GM12878 (cell line): ENCODE data around the gene TESPA1. TPM values are rescaled to one million over a fixed set of nuclear protein-coding genes. Genes with fewer than 3 reads are reported as not detected.

Experiments
- ATAC-seq: fragments of 200-7000 bp; cut with Tn5 transposase; 3 replicates; pipeline ENCODE4 v1.9.1; 2020; ENCODE audit warnings: mild to moderate bottlenecking, moderate library complexity
- BruUV-seq: library from RNA; stranded (reverse); fragments of 400-500 nt; replicated peaks from 2 replicates; lab custom pipeline; 2021; lab: Mats Ljungman, UMichigan
- CTCF ChIA-PET: fragments of 300-600 bp; sonication (Branson Sonifier 250); formaldehyde crosslinking; extraction: SDS; loops from one replicate; lab custom pipeline; 2021; ENCODE audit warnings: inconsistent platforms; lab: Yijun Ruan, JAX
- POLR2A ChIA-PET: fragments of 350-600 bp; formaldehyde crosslinking; extraction: SDS; loops from one replicate; lab custom pipeline; 2021; ENCODE audit warnings: inconsistent platforms; lab: Charles Lee
- RAD21 ChIA-PET: fragments of 300-600 bp; sonication (Branson Sonifier 250); formaldehyde crosslinking; loops from one replicate; lab custom pipeline; 2023; ENCODE audit warnings: antibody characterized with exemption; ENCODE audit not compliant: unreplicated experiment; lab: Charles Lee
- SMC1A ChIA-PET: fragments of 300-600 bp; sonication (Branson Sonifier 250); formaldehyde crosslinking; loops from one replicate; lab custom pipeline; 2023; ENCODE audit not compliant: unreplicated experiment, uncharacterized antibody; lab: Charles Lee
- DNase-seq: peaks from one replicate; pipeline ENCODE4 v3.0.0-alpha.2; 2011; ENCODE audit warnings: low read depth, low spot score
- FAIRE-seq: peaks from 3 replicates; lab custom pipeline; 2011; peaks lifted over from hg19 to GRCh38; lab: Jason Lieb, UNC
- H2AFZ ChIP-seq: 2 replicates; pipeline ENCODE4 v1.6.0; 2011; ENCODE audit warnings: low read depth, low read length, control low read depth; ENCODE audit not compliant: control insufficient read depth
- H3K27ac ChIP-seq: 2 replicates; pipeline ENCODE4 v1.5.1; 2011; ENCODE audit warnings: control low read depth; ENCODE audit not compliant: control insufficient read depth, insufficient read depth
- H3K27me3 ChIP-seq, 2 experiments: replicated peaks in 1 of 2; 2 replicates each; pipeline versions ENCODE4 v1.6.0 to v1.6.1; 2011; ENCODE audit warnings: low read length in 1 of 2; ENCODE audit not compliant: control insufficient read depth in 2 of 2, insufficient read depth in 2 of 2
- H3K36me3 ChIP-seq, 2 experiments: 2 replicates each; pipeline ENCODE4 v1.5.1; 2011; ENCODE audit warnings: low read length in 1 of 2; ENCODE audit not compliant: control insufficient read depth in 2 of 2, insufficient read depth in 2 of 2
- H3K4me1 ChIP-seq: 2 replicates; pipeline ENCODE4 v1.6.1; 2011; ENCODE audit warnings: mild to moderate bottlenecking, low read length, moderate library complexity, mixed read lengths; ENCODE audit not compliant: control insufficient read depth, insufficient read depth
- H3K4me2 ChIP-seq: 2 replicates; pipeline ENCODE4 v1.6.0; 2011; ENCODE audit warnings: control low read depth; ENCODE audit not compliant: control insufficient read depth, insufficient read depth
- H3K4me3 ChIP-seq: fragments of 200-600 bp; sonication (generic); 2 replicates; pipeline ENCODE4 v1.5.1; 2016
- H3K79me2 ChIP-seq: 2 replicates; pipeline ENCODE4 v1.6.0; 2011; ENCODE audit warnings: low read length; ENCODE audit not compliant: control insufficient read depth, insufficient read depth
- H3K9ac ChIP-seq: 2 replicates; pipeline ENCODE4 v1.8.0; 2011; ENCODE audit warnings: low read length, control low read depth, mixed read lengths; ENCODE audit not compliant: control insufficient read depth, insufficient read depth
- H3K9me3 ChIP-seq: replicated peaks from 3 replicates; pipeline ENCODE4 v1.5.1; 2011; ENCODE audit warnings: mild to moderate bottlenecking, low read length; ENCODE audit not compliant: control insufficient read depth, insufficient read depth
- H4K20me1 ChIP-seq: 2 replicates; pipeline ENCODE4 v1.6.0; 2011; ENCODE audit not compliant: control insufficient read depth, insufficient read depth
- ATF2 ChIP-seq: IDR thresholded peaks from 2 replicates; pipeline ENCODE4 v1.6.1; 2012; ENCODE audit warnings: low read length, inconsistent platforms
- ATF7 ChIP-seq: fragments of 450-650 bp; IDR thresholded peaks from 2 replicates; pipeline ENCODE4 v1.6.1; 2016; ENCODE audit warnings: low read depth, mild to moderate bottlenecking
- CHD1 ChIP-seq: IDR thresholded peaks from 2 replicates; pipeline ENCODE4 v1.6.1; 2012; ENCODE audit warnings: low read depth, low read length, improper control_type of control experiment
- IKZF2 ChIP-seq, 2 experiments: fragments of 450-650 bp; IDR thresholded peaks; 2 replicates each; pipeline ENCODE4 v1.6.1; 2017; ENCODE audit warnings: mild to moderate bottlenecking in 2 of 2, moderate library complexity in 2 of 2
- MTA2 ChIP-seq: fragments of 450-650 bp; IDR thresholded peaks from 2 replicates; pipeline ENCODE4 v1.6.1; 2016; ENCODE audit warnings: low read depth, mild to moderate bottlenecking, moderate library complexity
- NRF1 ChIP-seq: conservative IDR thresholded peaks from 2 replicates; pipeline ENCODE4 v1.6.1; 2011; ENCODE audit warnings: mild to moderate bottlenecking, low read depth, low read length, improper control_type of control experiment
- PAX8 ChIP-seq: fragments of 450-650 bp; IDR thresholded peaks from 2 replicates; pipeline ENCODE4 v1.6.1; 2017; ENCODE audit warnings: mild to moderate bottlenecking, moderate library complexity
- POLR2A ChIP-seq: IDR thresholded peaks from 2 replicates; pipeline ENCODE4 v1.6.1; 2011; ENCODE audit warnings: low read depth, mild to moderate bottlenecking, low read length
- POLR2AphosphoS5 ChIP-seq: IDR thresholded peaks from 2 replicates; pipeline ENCODE4 v1.6.1; 2011; ENCODE audit warnings: mild to moderate bottlenecking, low read length, inconsistent platforms
- RUNX3 ChIP-seq: IDR thresholded peaks from 2 replicates; pipeline ENCODE4 v1.6.1; 2012; ENCODE audit warnings: low read length, inconsistent platforms
- ZNF217 ChIP-seq: fragments of 450-650 bp; IDR thresholded peaks from 2 replicates; pipeline ENCODE4 v1.6.1; 2017; ENCODE audit warnings: antibody characterized with exemption, mild to moderate bottlenecking
- ZNF24 ChIP-seq: fragments of 450-650 bp; IDR thresholded peaks from 2 replicates; pipeline ENCODE4 v1.6.1; 2017; ENCODE audit warnings: antibody characterized with exemption, mild to moderate bottlenecking
- ZNF592 ChIP-seq: fragments of 450-650 bp; IDR thresholded peaks from 2 replicates; pipeline ENCODE4 v1.6.1; 2017; ENCODE audit warnings: mild to moderate bottlenecking, moderate library complexity
- WGBS: methylation state at CpG from one replicate; pipeline ENCODE4 v1.1.6; 2016; ENCODE audit warnings: low lambda C conversion rate; ENCODE audit not compliant: insufficient replicate concordance, insufficient coverage; ENCODE audit errors: missing lambda C conversion rate; 5-methylcytosine and 5-hydroxymethylcytosine counted together
- in situ Hi-C: fragments of 300-500 bp; cut with MboI; formaldehyde crosslinking; loops from 9 replicates; pipeline ENCODE4 v1.14.3; 2018; ENCODE audit warnings: mixed read lengths
- intact Hi-C: fragments of 100-400 bp; cut with micrococcal nuclease; formaldehyde crosslinking; loops from one replicate; pipeline ENCODE4 v1.14.2; 2022; ENCODE audit not compliant: unreplicated experiment
- polyA plus RNA-seq, 11 experiments: library from polyadenylated mRNA; depleted of rRNA in 4 of 11; unstranded in 6 of 11; stranded (reverse) in 5 of 11; fragments of >200 nt; fragmentation: Nextera tagmentation in 4 of 11; fragmentation: Illumina TruSeq in 1 of 11; extraction: Ambion mirVana in 4 of 11; extraction: Trizol in 1 of 11; gene quantifications; 1 replicate in 1 of 11; 2 replicates in 10 of 11; pipeline versions ENCODE4 v1.2.1 to v1.2.3, GENCODE V29; 2011 to 2016; ENCODE audit warnings: inconsistent platforms in 2 of 11, missing spikeins in 2 of 11, low read depth in 1 of 11
- total RNA-seq, 4 experiments: library from RNA; depleted of rRNA in 3 of 4; stranded (reverse); fragments of >200 nt in 3 of 4; fragmentation: Illumina TruSeq in 1 of 4; extraction: Trizol in 1 of 4; gene quantifications; 2 replicates each; pipeline versions ENCODE4 v1.2.1 to v1.2.3, GENCODE V29; 2013 to 2021

The TESPA1 gene
- total and polyA plus RNA-seq, 10 of the 15 experiments (the other 5 are each of a cell fraction or from before 2014, with no cell fraction given): 13.8 to 56.2 (median 23.9) TPM

- no peak for DNase-seq
- Histone ChIP-seq H3K4me3 (no peak overlapping the region), H3K36me3 (no peaks in the 10 kb centered on the region), H2AFZ (no peak overlapping the region), H3K79me2 (no peaks in the 10 kb centered on the region), H3K27ac (no peak overlapping the region), H4K20me1 (no peaks in the 10 kb centered on the region), H3K9me3 (peaks cover 4% of the 10 kb centered on the region), H3K4me1 (no peaks in the 10 kb centered on the region; the same call in 1 of the 2 replicates), H3K9ac (no peak overlapping the region), H3K27me3 (no peaks in the 10 kb centered on the region), H3K4me2 (no peak overlapping the region)
- ChIA-PET CTCF (interaction anchor here (0.6 to 12.8 kb wide), 4 partner anchors 9 to 68 kb away, joined by 3 to 700 read pairs (median 12); no protein-coding TSS in a partner anchor), SMC1A (interaction anchor here (2.4 to 13.2 kb wide), 2 partner anchors 9 to 69 kb away, joined by 11 to 429 read pairs; no protein-coding TSS in a partner anchor), POLR2A (no interaction called here), RAD21 (interaction anchor here (1.1 to 1.6 kb wide), 2 partner anchors 10 to 70 kb away, joined by 4 to 6 read pairs; no protein-coding TSS in a partner anchor)
- FAIRE-seq: no peak
- no peak for TF ChIP-seq ZNF592
- no peak for TF ChIP-seq NRF1
- TF ChIP-seq POLR2AphosphoS5: no peak
- TF ChIP-seq ATF7: no peak
- no peak for TF ChIP-seq CHD1
- no peak for TF ChIP-seq IKZF2 (IDR thresholded peaks at IDR 0.05)
- no peak for TF ChIP-seq ZNF24
- no peak for TF ChIP-seq RUNX3
- TF ChIP-seq ZNF217: no peak
- TF ChIP-seq PAX8: no peak
- no peak for TF ChIP-seq ATF2
- TF ChIP-seq POLR2A: no peak
- no peak for TF ChIP-seq MTA2
- no TSS peak for BruUV-seq
- ATAC-seq: no peak
- in situ Hi-C loops: no loop called here
- 79% methylated on average over 2 of the region's 2 CpGs for WGBS
- intact Hi-C loops: no loop called here
Measured at GRCh38 chr12:55002355-55002754, 17.8 kb upstream of the TESPA1 start.
